ENCODE measurements around the gene DCAF8. TPM values are rescaled to one million over a fixed set of nuclear protein-coding genes. Genes with fewer than 3 reads are reported as not detected.
A peak's percentile ranks its signal among the peaks of the same experiment; 100 is the strongest.

DCAF8 gene
- total and polyA plus RNA-seq, 2 experiments from 2014 or later: 55.0 to 104 TPM

DNA sequence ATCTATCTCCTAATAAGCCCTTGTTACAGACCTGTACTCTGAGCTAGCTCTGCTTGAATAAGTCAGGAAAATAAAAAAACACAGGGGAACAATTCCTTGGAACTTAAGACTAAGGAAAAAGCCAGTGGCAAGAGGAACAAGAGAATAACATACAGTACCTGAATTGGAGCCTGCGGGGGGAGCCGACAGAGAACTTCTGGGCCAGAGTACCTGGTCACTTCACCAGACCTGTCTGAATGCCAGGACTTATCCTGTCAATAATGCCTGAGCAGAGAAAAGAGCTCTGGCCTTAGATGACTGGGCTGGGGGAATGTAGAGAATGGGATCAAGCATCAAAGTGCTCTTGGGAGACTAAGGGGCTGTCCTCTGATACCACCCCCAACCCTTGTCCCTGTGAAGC is 42.0 kb downstream of the DCAF8 start:
- Histone ChIP-seq H3K27ac (ENCODE audit: low read depth) (peak overlapping the region; percentile 52), H3K27me3 (ENCODE audit: insufficient read depth) (no peaks in the 10 kb centered on the region), H2AFZ (no peak overlapping the region), H3K9me2 (ENCODE audit: insufficient read depth) (no peaks in the 10 kb centered on the region), H3K4me3 (no peak overlapping the region), H3K4me1 (ENCODE audit: insufficient read depth) (peaks cover 11% of the 10 kb centered on the region; the same call in 1 of the 2 replicates), H3K79me2 (replicated peaks; ENCODE audit: insufficient read depth) (no peaks in the 10 kb centered on the region), H4K20me1 (replicated peaks; ENCODE audit: insufficient read depth) (peaks cover 6% of the 10 kb centered on the region), H3K36me3 (ENCODE audit: insufficient read depth) (peaks cover 46% of the 10 kb centered on the region), H3K4me2 (no peak overlapping the region), H3F3A (replicated peaks; ENCODE audit: low read depth) (peaks cover 8% of the 10 kb centered on the region; the same call in 1 of the 2 replicates)
- TF ChIP-seq STAT1 (IDR thresholded peaks at IDR 0.05; ENCODE audit: unreplicated experiment): no peak
- TF ChIP-seq CREB1 (CRISPR knock-in tag; IDR thresholded peaks at IDR 0.05; ENCODE audit: low read depth): no peak
- TF ChIP-seq, protein P1, sequence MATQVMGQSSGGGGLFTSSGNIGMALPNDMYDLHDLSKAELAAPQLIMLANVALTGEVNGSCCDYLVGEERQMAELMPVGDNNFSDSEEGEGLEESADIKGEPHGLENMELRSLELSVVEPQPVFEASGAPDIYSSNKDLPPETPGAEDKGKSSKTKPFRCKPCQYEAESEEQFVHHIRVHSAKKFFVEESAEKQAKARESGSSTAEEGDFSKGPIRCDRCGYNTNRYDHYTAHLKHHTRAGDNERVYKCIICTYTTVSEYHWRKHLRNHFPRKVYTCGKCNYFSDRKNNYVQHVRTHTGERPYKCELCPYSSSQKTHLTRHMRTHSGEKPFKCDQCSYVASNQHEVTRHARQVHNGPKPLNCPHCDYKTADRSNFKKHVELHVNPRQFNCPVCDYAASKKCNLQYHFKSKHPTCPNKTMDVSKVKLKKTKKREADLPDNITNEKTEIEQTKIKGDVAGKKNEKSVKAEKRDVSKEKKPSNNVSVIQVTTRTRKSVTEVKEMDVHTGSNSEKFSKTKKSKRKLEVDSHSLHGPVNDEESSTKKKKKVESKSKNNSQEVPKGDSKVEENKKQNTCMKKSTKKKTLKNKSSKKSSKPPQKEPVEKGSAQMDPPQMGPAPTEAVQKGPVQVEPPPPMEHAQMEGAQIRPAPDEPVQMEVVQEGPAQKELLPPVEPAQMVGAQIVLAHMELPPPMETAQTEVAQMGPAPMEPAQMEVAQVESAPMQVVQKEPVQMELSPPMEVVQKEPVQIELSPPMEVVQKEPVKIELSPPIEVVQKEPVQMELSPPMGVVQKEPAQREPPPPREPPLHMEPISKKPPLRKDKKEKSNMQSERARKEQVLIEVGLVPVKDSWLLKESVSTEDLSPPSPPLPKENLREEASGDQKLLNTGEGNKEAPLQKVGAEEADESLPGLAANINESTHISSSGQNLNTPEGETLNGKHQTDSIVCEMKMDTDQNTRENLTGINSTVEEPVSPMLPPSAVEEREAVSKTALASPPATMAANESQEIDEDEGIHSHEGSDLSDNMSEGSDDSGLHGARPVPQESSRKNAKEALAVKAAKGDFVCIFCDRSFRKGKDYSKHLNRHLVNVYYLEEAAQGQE (IDR thresholded peaks at IDR 0.05; ENCODE audit: unreplicated experiment): no peak
- no peak for TF ChIP-seq POLR2AphosphoS5 (IDR thresholded peaks at IDR 0.05; ENCODE audit: low read depth)
- TF ChIP-seq, protein P2, sequence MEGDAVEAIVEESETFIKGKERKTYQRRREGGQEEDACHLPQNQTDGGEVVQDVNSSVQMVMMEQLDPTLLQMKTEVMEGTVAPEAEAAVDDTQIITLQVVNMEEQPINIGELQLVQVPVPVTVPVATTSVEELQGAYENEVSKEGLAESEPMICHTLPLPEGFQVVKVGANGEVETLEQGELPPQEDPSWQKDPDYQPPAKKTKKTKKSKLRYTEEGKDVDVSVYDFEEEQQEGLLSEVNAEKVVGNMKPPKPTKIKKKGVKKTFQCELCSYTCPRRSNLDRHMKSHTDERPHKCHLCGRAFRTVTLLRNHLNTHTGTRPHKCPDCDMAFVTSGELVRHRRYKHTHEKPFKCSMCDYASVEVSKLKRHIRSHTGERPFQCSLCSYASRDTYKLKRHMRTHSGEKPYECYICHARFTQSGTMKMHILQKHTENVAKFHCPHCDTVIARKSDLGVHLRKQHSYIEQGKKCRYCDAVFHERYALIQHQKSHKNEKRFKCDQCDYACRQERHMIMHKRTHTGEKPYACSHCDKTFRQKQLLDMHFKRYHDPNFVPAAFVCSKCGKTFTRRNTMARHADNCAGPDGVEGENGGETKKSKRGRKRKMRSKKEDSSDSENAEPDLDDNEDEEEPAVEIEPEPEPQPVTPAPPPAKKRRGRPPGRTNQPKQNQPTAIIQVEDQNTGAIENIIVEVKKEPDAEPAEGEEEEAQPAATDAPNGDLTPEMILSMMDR (conservative IDR thresholded peaks at IDR 0.05; ENCODE audit: low read depth in 2 of 2): no peak; a peak in 1 of 4 replicates
- TF ChIP-seq NANOG (IDR thresholded peaks at IDR 0.05; ENCODE audit: borderline replicate concordance): no peak
- TF ChIP-seq ZNF114 (CRISPR knock-in tag; IDR thresholded peaks at IDR 0.05): no peak
- H3K27me3 Mint-ChIP-seq (ENCODE audit: insufficient read depth, low read depth, poor library complexity): no peaks in the 10 kb centered on the region
- no peak overlapping the region for H3K27ac Mint-ChIP-seq
- no peak overlapping the region for H3K4me3 Mint-ChIP-seq
- H3K4me1 Mint-ChIP-seq: peaks cover 28% of the 10 kb centered on the region
- ATAC-seq (peak; percentile 23), DNase-seq (ENCODE audit: low spot score) (no peak)
- H3K9me3 Mint-ChIP-seq: no peaks in the 10 kb centered on the region
- peaks cover 84% of the 10 kb centered on the region for H3K36me3 Mint-ChIP-seq (ENCODE audit: low read depth)

- Histone ChIP-seq H3F3A (replicated peaks; ENCODE audit: low read depth) (peaks cover 11% of the 10 kb centered on the region; the same call in 1 of the 2 replicates), H3K9me2 (ENCODE audit: insufficient read depth) (no peaks in the 10 kb centered on the region), H4K20me1 (replicated peaks; ENCODE audit: insufficient read depth) (peaks cover 5% of the 10 kb centered on the region), H3K4me3 (no peak overlapping the region), H2AFZ (no peak overlapping the region), H3K4me1 (ENCODE audit: insufficient read depth) (peaks cover 11% of the 10 kb centered on the region; the same call in 1 of the 2 replicates), H3K4me2 (no peak overlapping the region), H3K27ac (ENCODE audit: low read depth) (peak overlapping the region; percentile 52), H3K36me3 (ENCODE audit: insufficient read depth) (peaks cover 42% of the 10 kb centered on the region), H3K27me3 (ENCODE audit: insufficient read depth) (no peaks in the 10 kb centered on the region), H3K79me2 (replicated peaks; ENCODE audit: insufficient read depth) (no peaks in the 10 kb centered on the region)
- peaks cover 28% of the 10 kb centered on the region for H3K4me1 Mint-ChIP-seq
- DNase-seq (ENCODE audit: low spot score) (peak; percentile 86), ATAC-seq (peak; percentile 91)
- no peaks in the 10 kb centered on the region for H3K9me3 Mint-ChIP-seq
- no peak overlapping the region for H3K27ac Mint-ChIP-seq
- H3K27me3 Mint-ChIP-seq (ENCODE audit: insufficient read depth, low read depth, poor library complexity): no peaks in the 10 kb centered on the region
- H3K4me3 Mint-ChIP-seq: no peak overlapping the region
- no peak for TF ChIP-seq ETS1 (IDR thresholded peaks at IDR 0.05)
- TF ChIP-seq, protein P2 (conservative IDR thresholded peaks at IDR 0.05; ENCODE audit: low read depth in 2 of 2): peak; percentile 64 to 83
- H3K36me3 Mint-ChIP-seq (ENCODE audit: low read depth): peaks cover 83% of the 10 kb centered on the region
These were observed 43.1 kb downstream of the DCAF8 start for GRCh38 chr1:160219062-160219929.

Measured in GM23338 (cell line).